GM19238 (cell line): ENCODE data around the gene QRFPR.
"Not testable (repeated sequence)": the region's sequence is repeated elsewhere in the genome, so short reads cannot be mapped to it uniquely, and the experiment has no call there.

Experiments used
- DNase-seq: peaks from one replicate; pipeline ENCODE4 v3.0.0; 2011; ENCODE audit warnings: low spot score; ENCODE audit not compliant: insufficient read length

QRFPR gene

DNA sequence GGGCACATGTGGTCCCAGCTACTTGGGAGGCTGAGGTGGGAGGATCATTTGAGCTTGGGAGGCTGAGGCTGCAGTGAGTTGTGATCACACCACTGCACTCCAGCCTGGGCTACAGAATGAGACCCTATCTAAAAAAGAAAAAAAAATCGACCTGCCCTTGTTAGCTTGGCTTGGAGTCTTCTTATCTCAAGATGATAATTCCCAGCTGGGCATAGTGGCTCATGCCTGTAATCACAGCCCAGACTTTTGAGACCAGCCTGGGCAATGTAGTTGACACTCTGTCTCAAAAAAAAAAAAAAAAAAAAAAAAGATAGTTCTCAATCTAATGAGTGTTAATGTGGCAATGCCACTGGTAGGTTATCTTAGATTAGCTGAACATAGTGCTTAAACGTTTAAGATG is 41.0 kb downstream of the QRFPR start:
- no peak for DNase-seq

DNA sequence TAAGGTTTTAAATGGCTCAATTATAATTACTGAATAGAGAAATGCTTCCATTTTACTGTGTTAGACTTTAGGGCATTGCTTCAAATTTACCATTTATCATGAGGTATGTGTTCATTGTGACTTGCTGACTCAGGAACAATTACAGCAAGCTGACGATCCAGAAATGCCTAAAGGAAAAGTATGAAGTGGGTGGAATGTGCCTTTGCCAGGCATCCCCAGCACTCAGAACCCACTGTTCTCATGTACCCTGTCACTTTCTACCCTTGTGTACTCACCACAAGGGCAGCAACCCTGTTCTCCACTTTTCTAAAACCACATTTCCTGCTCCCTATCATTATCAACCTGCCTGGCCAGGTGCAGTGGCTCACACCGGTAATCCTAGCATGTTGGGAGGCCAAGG is 41.5 kb downstream of the QRFPR start:
- no peak for DNase-seq

- DNase-seq, result no peak
Observed at GRCh38 chr4:121338518-121338917, 42.3 kb downstream of the QRFPR start.

GRCh38 chr4:121336706-121337105 is 44.1 kb downstream of the QRFPR start:
- DNase-seq, result no peak

DNA sequence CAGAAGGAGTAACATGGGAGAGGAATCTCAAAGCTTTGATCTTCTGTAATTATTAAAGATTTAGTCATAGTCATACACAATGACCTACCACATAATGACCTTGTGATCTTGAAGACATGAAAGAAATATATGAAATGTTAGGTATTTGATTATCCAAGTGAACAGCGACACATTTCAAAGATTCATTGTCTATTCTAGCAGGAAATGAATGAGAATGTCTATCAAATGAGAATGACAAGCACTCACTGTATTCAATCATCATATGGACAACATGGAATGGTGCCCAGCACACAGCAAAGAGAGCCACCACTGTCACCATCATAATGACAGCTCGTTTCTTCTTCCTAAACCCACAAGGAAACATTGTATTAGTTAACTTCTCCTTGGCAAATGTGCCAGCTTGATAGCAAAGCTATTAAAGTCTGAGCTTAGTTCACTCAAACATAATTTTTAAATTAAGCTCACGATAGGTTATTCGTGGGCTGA is 50.6 kb downstream of the QRFPR start:
- no peak for DNase-seq

DNA sequence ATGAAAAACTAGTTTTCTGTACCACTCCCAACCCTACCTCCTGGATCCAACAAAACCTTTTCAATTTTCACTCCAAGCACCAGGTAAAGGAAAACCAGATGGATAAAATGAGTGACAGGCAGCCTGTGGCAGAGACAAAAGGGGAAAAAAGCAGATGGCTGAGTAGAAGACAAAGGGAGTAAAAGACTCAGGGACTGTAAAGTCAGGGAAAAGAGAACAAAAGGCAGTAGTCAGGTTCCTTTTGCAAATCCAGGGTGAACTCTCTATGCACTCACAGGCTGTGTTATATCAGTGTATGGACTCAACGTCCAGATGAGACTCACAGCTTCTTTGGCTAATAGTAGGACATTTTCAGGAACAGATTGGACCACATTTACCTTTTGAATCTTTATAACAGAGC is 54.2 kb downstream of the QRFPR start:
- DNase-seq, result no peak

DNA sequence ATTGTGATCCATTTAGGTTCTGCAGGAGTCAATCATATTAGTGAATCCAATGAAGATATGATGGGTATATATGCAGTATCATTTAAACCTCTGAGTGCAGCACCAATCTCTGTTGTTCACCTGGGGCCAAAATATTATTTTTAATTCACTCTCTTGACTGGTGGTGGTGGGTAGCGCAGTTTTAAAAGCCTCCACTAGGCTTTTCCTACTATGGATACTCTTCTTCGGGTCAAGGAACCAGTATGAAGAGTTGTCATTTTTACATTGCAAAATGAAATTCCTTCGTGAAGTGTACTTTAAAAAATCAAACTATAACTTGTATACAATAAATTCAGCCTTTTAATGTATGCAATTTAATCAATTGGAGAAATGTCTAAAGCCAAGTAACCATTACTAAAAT is 56.5 kb downstream of the QRFPR start:
- no peak for DNase-seq

DNA sequence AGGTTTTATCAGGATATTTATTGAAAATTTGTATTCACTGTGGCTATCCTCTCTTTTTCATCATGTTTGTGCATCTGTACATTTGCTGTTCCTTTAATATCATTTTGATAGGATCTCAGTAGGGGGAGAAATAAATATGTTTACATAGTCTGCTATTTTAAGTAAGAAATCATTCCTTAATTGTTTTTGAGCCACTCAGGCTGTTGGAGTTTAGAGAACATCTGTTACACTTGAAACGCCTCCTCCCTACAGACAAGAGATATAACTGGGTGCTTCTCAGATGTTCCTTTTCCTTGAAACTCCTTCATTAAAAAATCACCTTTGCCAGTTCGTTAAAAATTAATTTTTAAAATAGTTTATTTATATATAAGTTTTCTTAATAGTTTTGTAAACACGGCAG is 59.4 kb downstream of the QRFPR start:
- no peak for DNase-seq

DNA sequence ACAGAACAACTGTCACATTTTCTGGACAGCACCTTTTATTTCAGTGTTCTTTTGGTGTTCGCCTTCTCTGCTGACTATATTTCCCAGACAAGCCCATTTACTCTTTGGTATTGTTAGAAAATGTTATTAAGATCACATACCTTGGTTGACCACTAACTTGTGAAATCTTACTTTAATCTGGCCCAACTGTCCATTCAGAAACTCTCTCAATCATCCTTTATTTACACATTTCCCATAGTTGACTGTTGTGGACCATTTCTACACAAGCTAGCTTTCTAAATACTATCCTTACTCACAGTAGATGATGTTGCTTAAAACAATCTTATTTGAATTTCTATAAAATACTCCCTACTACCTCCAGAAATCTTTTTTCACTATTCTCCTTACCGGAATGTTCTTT is 64.7 kb downstream of the QRFPR start:
- DNase-seq, result no peak

DNA sequence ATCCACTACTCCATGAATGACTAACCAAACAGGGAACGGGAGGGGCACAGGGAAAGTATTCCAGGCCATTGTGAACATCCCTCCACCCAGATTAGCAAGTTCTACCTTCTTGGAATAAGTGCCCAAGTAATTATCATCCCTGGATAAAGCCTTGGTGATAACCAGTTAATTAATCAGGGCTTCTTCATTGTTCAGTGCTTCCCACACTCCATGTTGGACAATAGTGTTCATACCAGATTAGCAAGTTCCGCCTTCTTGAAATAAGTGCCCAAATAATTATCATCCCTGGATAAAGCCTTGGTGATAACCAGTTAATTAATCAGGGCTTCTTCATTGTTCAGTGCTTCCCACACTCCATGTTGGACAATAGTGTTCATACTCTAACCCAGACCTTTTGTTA is 67.4 kb downstream of the QRFPR start:
- not testable (repeated sequence) for DNase-seq

- DNase-seq, result no peak
Observed at GRCh38 chr4:121308828-121309227, 72.0 kb downstream of the QRFPR start.

- DNase-seq, result no peak
Observed at GRCh38 chr4:121308328-121308663, 72.5 kb downstream of the QRFPR start.

DNA sequence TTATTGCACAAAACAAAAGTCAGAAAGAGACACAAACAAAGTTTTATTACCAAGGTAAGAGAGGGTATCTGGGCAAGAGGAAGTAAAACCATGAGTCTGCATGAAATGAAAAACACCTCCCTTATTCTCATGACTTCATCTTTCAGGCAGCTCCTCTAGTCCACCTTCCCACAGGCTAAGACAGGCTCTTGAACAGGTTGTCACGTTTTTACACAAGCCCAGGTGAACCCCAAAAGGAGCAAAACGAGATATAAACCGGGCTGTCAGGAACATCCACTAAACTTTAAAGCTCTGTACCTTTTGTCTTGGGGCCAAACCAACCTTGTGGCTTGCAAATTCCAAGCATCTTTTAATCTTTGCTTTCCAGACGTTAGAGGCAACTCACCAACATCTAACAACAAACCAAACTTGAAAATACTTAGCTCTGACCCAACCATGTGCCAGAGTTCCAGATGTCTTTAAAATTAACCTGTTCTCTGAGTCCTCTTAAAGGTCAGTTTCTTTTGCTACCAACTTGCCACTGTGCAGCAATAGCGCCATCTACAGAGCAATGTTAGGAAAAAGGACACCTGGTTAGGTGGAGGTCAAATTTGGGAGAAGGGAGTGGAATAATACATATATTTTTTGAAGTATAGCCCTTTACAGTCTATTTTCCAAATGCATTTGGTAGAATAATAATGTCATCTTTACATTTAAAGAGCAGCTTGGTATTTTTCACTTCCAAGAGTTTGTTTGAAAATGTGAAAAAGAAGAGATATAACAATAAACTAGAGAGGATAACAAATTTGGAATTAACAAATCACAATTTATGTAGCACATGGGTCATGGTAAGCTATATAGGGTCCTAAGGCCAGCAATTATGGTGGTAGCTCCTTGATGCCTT is 73.1 kb downstream of the QRFPR start:
- peak; percentile 21 for DNase-seq

DNA sequence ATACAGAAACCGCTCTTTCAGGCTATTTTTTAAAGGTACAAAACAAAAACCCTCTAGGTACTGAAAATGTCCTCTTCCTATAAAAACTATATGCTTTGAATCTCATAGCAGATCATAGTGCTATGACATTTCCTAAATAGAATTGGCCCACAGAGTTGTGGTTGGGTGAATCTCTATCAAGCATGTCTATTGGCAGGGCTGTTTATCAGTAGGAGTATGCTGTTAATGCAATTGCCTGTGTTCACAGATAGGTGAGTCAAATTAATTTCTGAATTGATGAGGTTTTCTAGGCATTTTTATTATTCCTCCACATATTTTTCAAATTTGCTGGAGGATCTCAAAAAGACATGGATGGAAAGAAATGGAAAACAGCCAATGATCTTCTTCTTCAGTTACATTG is 73.9 kb downstream of the QRFPR start:
- DNase-seq, result no peak

DNA sequence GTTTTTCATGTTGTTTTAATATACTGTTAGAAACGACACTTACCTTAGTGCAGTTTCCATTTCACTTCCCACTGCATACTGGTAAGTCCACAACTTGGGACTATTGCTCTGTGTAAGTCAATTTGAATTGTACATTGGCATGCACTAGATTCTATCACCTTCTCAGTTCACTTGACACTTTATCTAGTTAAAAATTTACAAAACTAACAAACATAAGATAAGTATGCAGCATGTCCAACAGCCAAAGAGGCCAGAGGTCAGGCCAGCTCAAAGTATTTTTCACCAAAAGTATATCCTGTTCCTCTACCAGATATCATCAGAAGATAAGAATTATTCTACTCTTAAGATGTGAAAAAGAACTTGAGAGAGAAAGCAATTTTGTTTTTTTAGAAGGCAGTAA is 75.9 kb downstream of the QRFPR start:
- DNase-seq, result no peak

DNA sequence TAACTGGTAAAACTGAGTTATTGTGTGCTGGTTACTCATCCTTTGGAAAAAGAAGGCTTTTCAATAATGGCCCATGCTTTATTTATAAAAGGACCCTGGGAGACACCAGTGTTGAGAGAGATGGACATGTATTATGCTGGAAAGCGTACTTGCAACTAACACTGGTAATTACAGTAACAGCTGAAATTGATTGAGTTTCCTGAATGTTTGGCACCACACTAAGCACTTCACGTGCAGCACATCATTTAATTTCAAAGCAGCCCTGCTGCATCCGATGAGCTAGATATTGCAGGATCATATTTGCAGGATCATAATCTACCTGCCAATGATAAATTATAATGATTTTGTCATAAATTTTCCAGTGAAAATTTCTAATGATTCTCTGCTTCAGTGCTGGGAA is 81.5 kb downstream of the QRFPR start:
- DNase-seq, result no peak

DNA sequence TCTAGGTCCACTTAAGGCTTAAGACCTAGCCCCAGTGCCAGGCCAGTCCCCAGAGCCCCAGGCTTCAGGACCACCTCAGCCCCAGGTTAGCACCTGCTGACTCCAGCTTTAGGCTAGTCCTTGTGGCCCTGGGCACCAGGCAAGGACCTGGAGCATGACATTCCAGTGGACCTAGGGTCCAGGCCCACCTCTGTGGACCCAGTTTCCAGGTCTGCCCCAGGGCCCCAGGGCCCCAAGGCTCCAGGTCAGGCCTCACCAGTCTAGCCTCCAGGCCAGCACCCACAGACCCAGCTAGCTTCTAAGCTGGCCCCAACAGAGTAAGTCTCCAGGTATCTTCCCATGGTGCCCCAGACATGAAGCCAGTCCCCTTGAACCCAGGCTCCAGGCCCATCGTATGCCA is 97.5 kb downstream of the QRFPR start:
- DNase-seq, result no peak

DNA sequence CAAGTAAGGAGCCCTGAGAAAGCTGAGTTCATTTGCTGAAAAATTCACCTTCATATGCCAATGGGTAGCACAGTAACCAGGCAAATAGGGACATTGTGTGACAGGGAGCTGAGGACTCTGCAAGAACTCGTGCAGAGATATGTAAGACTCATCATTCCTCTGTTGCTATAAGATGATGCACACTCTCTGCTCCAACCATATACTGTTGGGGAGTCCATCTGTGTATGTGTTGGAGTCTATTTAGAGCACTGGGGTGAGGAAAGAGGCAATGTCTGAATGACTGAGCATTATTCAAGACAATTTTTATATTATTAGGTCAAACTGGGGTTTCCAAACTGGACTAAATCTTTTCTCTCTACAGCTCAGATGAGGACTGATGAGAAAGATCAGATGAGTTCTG is 100.4 kb downstream of the QRFPR start:
- no peak for DNase-seq

DNA sequence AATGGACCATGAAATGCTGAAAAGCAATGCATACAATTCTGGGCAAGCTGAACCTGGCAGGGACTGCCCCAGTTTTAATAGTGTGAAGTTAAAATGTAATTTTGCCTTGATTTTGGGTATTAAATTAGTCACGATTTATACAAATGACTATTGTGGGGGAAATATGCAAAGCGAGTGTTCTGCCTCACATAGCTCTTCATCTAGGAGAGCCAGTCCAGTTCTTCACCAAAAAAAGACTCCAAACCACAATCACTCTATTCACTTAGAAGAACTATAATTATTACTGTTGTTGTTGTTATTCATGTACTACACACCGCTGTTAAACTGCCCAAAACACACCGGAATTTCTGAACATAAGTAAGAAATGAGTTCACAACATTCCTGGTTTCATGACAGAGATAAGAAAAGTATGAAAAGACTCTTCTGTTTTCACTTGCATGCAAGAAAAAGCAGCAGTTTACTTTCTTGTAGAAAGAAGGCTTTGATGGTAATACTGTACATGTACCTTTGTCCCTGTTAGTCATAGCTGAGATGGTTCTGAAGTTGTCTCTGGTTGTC is 101.9 kb downstream of the QRFPR start:
- no peak for DNase-seq
